ENCODE data around the gene PTPRD.

Gene PTPRD

DNA sequence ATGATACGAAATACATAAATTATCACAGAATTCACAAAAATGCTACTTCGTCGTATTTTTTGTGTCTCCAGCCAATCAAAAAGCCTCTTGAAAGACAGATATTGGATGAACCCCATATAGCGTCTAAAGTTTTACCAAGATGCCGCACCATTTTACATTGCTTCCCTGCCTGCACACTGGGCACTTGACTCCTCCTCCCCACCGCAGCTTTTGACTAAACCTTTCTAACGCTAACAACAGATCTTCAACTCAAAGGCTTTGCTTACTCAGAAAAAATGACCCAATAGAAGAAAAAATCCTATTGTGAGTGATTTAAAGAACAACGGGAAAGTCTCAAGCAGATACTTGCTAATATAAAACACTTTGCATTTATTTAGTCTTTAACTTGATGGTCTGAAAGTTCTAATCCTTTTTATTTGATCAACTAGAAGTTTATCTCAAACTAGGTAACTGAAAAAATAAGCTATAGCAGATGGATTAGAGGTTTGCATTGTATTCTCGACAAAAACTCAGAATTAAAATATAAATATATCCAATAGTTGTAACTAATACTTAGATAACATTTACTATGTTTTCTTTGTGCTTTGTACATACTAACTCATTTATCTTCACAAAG lies 2204.1 kb downstream of the PTPRD start:
- Histone ChIP-seq H3K9ac (ENCODE audit: insufficient read length) (no peak overlapping the region), H3K4me3 (no peak overlapping the region), H3K27ac (no peak overlapping the region), H3K9me3 (ENCODE audit: low read depth, low read length) (no peaks in the 10 kb centered on the region), H3K36me3 (ENCODE audit: insufficient read depth, low read length) (no peaks in the 10 kb centered on the region)
- DNase-seq (ENCODE audit: low read depth, low spot score), result no peak
- TF ChIP-seq EZH2 (IDR thresholded peaks at IDR 0.05) (no peak), FOXP2 (optimal IDR thresholded peaks at IDR 0.05; ENCODE audit: control extremely low read depth, extremely low read length, insufficient read depth) (no peak), POLR2AphosphoS5 (IDR thresholded peaks at IDR 0.05; ENCODE audit: borderline replicate concordance, low read depth, low read length) (no peak)

DNA sequence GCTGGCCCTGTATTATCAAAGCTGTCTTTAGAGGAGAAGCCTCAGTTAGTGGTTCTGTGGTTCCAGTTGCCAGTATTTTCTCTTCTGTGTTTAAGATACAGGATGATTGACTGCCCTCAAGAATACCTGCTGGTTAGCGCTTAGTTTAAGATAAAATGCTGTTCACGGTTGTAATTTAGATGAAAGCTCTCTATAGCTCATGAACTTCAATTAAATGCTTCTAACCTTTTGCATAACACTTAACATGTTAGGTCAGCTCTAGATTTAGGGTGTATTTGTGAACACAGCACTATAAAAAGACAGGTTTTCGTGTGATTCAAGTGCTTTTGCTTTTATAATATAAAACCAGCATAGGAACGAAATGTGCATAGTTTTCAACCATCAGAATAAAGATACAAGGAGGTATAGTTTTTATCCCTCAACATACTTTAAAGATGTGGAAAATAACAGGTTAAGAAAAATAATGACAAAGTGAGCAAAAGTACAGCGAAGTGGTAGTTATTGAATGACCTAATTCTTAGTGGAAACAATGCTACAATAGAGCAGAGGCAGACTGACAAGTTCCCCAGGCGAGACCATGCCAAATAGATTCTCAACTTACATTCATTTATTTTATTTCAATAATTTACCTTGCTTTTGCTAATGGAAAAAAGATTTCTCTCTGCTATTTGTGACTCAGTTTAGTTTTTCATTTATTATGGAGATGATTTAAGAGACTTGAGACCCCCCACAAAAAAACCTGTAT lies 2210.7 kb downstream of the PTPRD start:
- H3K9ac ChIP-seq (ENCODE audit: insufficient read length), result no peak overlapping the region
- no peaks in the 10 kb centered on the region for H3K36me3 ChIP-seq (ENCODE audit: insufficient read depth, low read length)
- no peak for DNase-seq (ENCODE audit: low read depth, low spot score)
- TF ChIP-seq EZH2 (IDR thresholded peaks at IDR 0.05) (no peak), FOXP2 (optimal IDR thresholded peaks at IDR 0.05; ENCODE audit: control extremely low read depth, extremely low read length, insufficient read depth) (no peak), POLR2AphosphoS5 (IDR thresholded peaks at IDR 0.05; ENCODE audit: borderline replicate concordance, low read depth, low read length) (no peak)
- no peaks in the 10 kb centered on the region for H3K9me3 ChIP-seq (ENCODE audit: low read depth, low read length)
- H3K4me3 ChIP-seq, result no peak overlapping the region
- H3K27ac ChIP-seq, result no peak overlapping the region

DNA sequence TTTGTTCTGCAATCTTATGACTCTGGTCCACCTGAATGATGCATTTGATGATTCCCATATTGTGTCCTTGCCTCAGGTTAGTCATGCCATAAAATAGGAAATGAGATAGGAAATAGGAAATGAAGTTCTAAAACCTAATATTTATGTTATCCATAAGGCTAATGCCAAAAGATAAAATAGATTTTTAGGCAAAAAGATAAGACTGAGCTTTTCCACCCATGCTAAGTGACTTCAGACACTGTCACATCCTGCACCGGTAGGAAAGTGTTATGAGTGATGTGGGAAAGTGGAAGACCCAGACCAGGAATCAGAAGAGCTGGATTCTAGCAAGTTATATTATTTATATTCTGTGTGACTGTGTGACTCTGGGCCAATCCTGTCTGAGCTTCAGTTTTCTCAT lies 2212.4 kb downstream of the PTPRD start:
- Histone ChIP-seq H3K36me3 (ENCODE audit: insufficient read depth, low read length) (no peaks in the 10 kb centered on the region), H3K27ac (no peak overlapping the region)

DNA sequence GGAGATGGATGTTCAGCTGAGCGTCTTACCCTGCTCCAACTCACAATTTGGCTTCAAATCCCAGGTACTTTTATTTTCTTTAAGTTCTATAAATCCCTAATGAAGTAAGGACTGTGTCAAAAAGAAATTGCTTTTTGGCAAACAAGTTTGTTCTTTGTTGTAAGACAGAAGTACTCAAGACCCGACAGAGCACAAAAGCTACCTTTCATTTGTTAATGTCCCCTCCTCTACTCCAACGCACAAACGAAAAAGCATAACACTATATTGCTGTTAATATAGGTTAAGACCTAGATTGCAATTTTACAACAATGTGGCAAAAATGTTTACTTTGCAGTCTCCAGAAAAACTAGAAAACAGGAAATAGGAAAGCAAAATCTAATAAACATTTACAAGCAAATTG lies 2217.8 kb downstream of the PTPRD start:
- Histone ChIP-seq H3K9me3 (ENCODE audit: low read depth, low read length) (no peaks in the 10 kb centered on the region), H3K9ac (ENCODE audit: insufficient read length) (no peak overlapping the region), H3K4me3 (no peak overlapping the region), H3K36me3 (ENCODE audit: insufficient read depth, low read length) (no peaks in the 10 kb centered on the region), H3K27ac (no peak overlapping the region)
- no peak for TF ChIP-seq FOXP2 (optimal IDR thresholded peaks at IDR 0.05; ENCODE audit: control extremely low read depth, extremely low read length, insufficient read depth)
- no peak for TF ChIP-seq POLR2AphosphoS5 (IDR thresholded peaks at IDR 0.05; ENCODE audit: borderline replicate concordance, low read depth, low read length)
- TF ChIP-seq EZH2 (IDR thresholded peaks at IDR 0.05), result no peak
- no peak for DNase-seq (ENCODE audit: low read depth, low spot score)

More for the DNA sequence above, 2212.4 kb downstream of the PTPRD start:
- TF ChIP-seq FOXP2 (optimal IDR thresholded peaks at IDR 0.05; ENCODE audit: control extremely low read depth, extremely low read length, insufficient read depth), result no peak
- TF ChIP-seq EZH2 (IDR thresholded peaks at IDR 0.05), result no peak
- no peak for TF ChIP-seq POLR2AphosphoS5 (IDR thresholded peaks at IDR 0.05; ENCODE audit: borderline replicate concordance, low read depth, low read length)
- no peaks in the 10 kb centered on the region for H3K9me3 ChIP-seq (ENCODE audit: low read depth, low read length)
- no peak for DNase-seq (ENCODE audit: low read depth, low spot score)
- H3K9ac ChIP-seq (ENCODE audit: insufficient read length), result no peak overlapping the region
- no peak overlapping the region for H3K4me3 ChIP-seq

DNA sequence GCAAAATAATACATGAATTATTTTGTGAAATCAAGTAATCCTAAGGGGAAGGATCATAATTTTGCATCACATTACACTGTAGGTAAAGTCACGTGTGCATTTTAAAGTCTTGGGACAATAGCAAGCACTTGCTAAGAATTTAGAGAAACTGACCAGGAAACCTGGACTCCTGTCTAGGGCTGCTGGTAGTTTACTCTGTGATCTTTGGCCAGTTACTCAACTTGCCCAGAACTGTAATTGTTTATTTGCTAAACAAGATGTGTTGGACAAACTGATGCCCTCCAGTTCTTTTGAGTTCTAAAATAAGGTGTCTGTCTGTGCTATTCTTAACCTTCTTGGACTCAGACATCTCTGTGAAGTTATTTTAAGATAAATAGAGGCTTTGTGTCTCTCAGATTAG lies 2218.5 kb downstream of the PTPRD start:
- no peak for DNase-seq (ENCODE audit: low read depth, low spot score)
- no peak overlapping the region for H3K9ac ChIP-seq (ENCODE audit: insufficient read length)
- H3K9me3 ChIP-seq (ENCODE audit: low read depth, low read length), result no peaks in the 10 kb centered on the region
- TF ChIP-seq FOXP2 (optimal IDR thresholded peaks at IDR 0.05; ENCODE audit: control extremely low read depth, extremely low read length, insufficient read depth), result no peak
- no peak for TF ChIP-seq EZH2 (IDR thresholded peaks at IDR 0.05)
- TF ChIP-seq POLR2AphosphoS5 (IDR thresholded peaks at IDR 0.05; ENCODE audit: borderline replicate concordance, low read depth, low read length), result no peak
- H3K36me3 ChIP-seq (ENCODE audit: insufficient read depth, low read length), result no peaks in the 10 kb centered on the region
- H3K27ac ChIP-seq, result no peak overlapping the region
- no peak overlapping the region for H3K4me3 ChIP-seq

DNA sequence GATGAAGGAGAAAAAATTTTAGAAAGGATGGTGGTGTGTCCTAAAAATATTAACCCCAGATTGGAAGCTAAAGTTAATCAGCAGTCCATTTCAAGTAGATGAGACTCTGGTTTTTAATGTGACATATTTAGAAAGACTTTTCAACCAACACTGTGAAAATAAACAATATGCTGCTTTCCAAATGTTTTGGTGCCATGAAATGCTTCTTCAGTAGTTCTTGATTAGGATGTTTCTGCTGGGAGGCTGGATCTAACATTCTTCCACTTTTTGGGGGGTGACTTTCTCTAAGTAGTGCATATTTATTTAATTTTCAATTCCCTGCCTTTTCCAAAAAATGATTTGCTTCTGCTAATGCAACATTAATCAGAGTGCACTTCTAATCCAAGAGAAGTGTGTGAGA lies 2219.9 kb downstream of the PTPRD start:
- no peak for DNase-seq (ENCODE audit: low read depth, low spot score)
- Histone ChIP-seq H3K4me3 (no peak overlapping the region), H3K9me3 (ENCODE audit: low read depth, low read length) (no peaks in the 10 kb centered on the region), H3K36me3 (ENCODE audit: insufficient read depth, low read length) (no peaks in the 10 kb centered on the region), H3K9ac (ENCODE audit: insufficient read length) (no peak overlapping the region), H3K27ac (no peak overlapping the region)
- TF ChIP-seq POLR2AphosphoS5 (IDR thresholded peaks at IDR 0.05; ENCODE audit: borderline replicate concordance, low read depth, low read length) (no peak), EZH2 (IDR thresholded peaks at IDR 0.05) (no peak), FOXP2 (optimal IDR thresholded peaks at IDR 0.05; ENCODE audit: control extremely low read depth, extremely low read length, insufficient read depth) (no peak)

DNA sequence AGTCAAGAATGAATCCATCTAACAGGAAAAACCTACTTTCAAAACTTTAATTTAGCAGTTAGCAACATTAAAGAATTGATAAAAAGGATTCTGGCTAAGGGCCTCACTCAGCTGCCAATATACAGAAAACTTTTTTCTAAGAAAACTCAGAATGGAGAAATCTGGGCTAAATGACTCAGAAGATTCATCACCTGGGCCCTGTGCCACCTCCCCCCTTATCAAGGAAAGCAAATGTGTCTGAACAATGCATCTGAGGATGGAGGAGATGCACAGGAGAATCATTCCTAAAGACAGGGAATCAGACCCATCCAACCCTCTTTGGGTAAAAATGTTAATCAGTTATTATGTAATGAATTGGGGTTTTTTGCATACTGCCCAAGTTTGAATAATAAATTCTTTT lies 2221.2 kb downstream of the PTPRD start:
- DNase-seq (ENCODE audit: low read depth, low spot score), result no peak
- Histone ChIP-seq H3K27ac (no peak overlapping the region), H3K4me3 (no peak overlapping the region), H3K36me3 (ENCODE audit: insufficient read depth, low read length) (no peaks in the 10 kb centered on the region), H3K9me3 (ENCODE audit: low read depth, low read length) (no peaks in the 10 kb centered on the region), H3K9ac (ENCODE audit: insufficient read length) (no peak overlapping the region)
- TF ChIP-seq FOXP2 (optimal IDR thresholded peaks at IDR 0.05; ENCODE audit: control extremely low read depth, extremely low read length, insufficient read depth) (no peak), EZH2 (IDR thresholded peaks at IDR 0.05) (no peak), POLR2AphosphoS5 (IDR thresholded peaks at IDR 0.05; ENCODE audit: borderline replicate concordance, low read depth, low read length) (no peak)

DNA sequence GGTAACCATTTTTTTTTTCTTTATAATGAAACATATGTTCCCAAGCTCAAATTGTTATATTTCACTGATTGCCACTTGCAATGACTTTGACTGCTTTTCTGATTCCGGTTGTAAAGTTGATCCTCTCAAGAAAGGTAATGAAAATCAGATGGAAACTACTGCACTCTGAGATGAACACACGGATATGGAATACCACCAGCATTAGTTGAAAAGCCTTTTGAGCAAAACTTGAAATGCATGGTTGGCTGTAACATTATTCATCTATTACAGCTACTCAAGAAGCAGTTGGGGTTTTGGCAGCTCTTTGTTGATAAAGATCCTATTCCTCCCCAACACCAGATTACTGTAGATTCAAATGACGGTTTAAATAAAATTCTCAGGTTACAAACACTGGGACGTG lies 2221.7 kb downstream of the PTPRD start:
- Histone ChIP-seq H3K9me3 (ENCODE audit: low read depth, low read length) (no peaks in the 10 kb centered on the region), H3K27ac (no peak overlapping the region), H3K36me3 (ENCODE audit: insufficient read depth, low read length) (no peaks in the 10 kb centered on the region), H3K9ac (ENCODE audit: insufficient read length) (no peak overlapping the region), H3K4me3 (no peak overlapping the region)
- no peak for TF ChIP-seq EZH2 (IDR thresholded peaks at IDR 0.05)
- no peak for TF ChIP-seq POLR2AphosphoS5 (IDR thresholded peaks at IDR 0.05; ENCODE audit: borderline replicate concordance, low read depth, low read length)
- no peak for TF ChIP-seq FOXP2 (optimal IDR thresholded peaks at IDR 0.05; ENCODE audit: control extremely low read depth, extremely low read length, insufficient read depth)
- no peak for DNase-seq (ENCODE audit: low read depth, low spot score)
